ENCODE data around the gene SDC4. TPM values are rescaled to one million over a fixed set of nuclear protein-coding genes. Genes with fewer than 3 reads are reported as not detected.

Gene SDC4
- total RNA-seq, 1 donor from 2014 or later, result 239 TPM

DNA sequence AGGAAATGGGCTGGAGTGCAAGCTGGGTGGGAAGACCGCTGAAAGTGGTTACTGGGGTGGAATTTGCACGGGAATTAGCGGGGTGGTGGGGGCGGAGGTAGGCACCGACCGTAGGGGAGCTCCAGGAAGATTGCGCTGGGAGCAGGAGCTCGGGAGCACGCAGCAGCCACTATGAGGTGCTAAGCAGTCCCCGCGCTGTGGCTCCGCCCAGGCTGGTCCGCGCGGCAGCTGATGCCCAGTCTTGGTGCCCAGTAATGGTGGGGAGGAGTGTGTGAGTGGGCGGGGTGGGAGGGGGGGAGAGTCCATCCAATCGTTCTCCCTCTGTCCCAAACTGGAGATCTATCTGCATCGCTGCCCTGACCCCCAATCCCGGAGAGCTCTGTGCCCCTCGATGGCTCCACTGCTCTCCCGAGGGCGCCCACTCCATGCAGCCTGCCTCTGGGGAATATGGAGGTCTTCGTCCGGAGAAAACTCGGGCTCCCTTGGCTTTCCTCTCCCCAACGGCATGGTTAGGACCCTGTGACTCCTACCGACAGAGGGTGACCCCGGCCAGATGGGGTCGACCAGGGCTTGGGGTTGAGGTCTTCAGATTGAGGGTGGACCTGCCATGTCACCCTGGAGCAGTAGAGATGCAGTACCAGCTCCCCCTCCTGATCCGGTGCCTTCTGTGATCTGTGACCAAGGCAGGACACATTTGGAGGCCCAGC, 24.6 kb upstream of the SDC4 start:
- DNase-seq (ENCODE audit: low read depth), result no peak
- no peak overlapping the region for H3K4me3 ChIP-seq (ENCODE audit: low read depth, low read length)
- TF ChIP-seq, protein P1, sequence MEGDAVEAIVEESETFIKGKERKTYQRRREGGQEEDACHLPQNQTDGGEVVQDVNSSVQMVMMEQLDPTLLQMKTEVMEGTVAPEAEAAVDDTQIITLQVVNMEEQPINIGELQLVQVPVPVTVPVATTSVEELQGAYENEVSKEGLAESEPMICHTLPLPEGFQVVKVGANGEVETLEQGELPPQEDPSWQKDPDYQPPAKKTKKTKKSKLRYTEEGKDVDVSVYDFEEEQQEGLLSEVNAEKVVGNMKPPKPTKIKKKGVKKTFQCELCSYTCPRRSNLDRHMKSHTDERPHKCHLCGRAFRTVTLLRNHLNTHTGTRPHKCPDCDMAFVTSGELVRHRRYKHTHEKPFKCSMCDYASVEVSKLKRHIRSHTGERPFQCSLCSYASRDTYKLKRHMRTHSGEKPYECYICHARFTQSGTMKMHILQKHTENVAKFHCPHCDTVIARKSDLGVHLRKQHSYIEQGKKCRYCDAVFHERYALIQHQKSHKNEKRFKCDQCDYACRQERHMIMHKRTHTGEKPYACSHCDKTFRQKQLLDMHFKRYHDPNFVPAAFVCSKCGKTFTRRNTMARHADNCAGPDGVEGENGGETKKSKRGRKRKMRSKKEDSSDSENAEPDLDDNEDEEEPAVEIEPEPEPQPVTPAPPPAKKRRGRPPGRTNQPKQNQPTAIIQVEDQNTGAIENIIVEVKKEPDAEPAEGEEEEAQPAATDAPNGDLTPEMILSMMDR (conservative IDR thresholded peaks at IDR 0.05; ENCODE audit: low read depth, low read length), result no peak

DNA sequence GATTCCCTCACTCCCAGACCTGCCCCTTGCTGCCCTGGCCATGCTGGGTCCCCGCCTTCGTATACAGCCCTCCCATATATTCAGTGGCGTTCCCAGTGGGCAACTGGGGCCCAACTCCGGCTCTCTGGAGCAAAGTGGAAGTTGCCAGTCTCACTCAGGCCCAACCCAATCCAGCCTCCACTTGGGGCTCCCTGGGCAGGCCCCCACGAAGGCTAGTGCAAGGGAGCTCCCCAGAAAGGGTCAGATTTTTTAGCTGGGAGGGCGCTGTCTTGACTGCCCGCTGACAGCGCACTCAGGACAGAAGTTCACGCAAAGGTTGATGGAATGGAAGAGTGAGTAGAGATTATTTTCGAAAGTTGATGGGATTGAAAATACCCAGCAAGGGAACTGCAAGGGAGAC, 24.0 kb upstream of the SDC4 start:
- DNase-seq (ENCODE audit: low read depth), result no peak
- no peak overlapping the region for H3K4me3 ChIP-seq (ENCODE audit: low read depth, low read length)
- TF ChIP-seq, protein P1 (conservative IDR thresholded peaks at IDR 0.05; ENCODE audit: low read depth, low read length), result no peak

DNA sequence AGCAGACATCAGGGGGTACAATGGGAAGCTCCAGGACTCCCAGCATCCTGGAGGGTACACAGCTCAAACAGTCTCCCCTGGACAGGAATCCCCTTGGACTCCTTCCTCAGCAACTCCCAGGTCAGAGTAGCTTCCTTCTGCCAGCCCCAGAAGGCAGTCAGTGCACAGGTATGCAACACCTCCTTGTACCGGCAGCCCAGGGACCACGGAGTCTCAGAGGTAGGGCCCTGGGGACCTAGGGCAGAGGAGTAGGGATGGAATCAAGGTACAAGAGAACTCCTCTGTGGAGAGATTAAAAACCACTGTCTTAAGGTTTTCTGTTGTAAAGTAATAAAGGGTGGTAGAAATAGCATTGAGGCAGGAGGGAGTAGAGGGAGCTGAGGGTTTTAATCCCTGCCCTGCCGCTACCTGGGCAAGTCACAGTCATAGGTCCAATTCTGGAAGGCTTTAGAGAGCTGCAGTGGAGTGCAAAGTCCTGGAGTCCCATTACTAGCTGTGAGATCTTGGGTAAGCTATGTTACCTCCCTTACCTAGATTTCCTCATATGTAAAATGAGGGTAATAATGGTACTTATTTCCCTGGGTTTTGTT, 22.4 kb upstream of the SDC4 start:
- DNase-seq (ENCODE audit: low read depth), result no peak
- H3K4me3 ChIP-seq (ENCODE audit: low read depth, low read length), result no peak overlapping the region
- TF ChIP-seq, protein P1 (conservative IDR thresholded peaks at IDR 0.05; ENCODE audit: low read depth, low read length), result no peak

DNA sequence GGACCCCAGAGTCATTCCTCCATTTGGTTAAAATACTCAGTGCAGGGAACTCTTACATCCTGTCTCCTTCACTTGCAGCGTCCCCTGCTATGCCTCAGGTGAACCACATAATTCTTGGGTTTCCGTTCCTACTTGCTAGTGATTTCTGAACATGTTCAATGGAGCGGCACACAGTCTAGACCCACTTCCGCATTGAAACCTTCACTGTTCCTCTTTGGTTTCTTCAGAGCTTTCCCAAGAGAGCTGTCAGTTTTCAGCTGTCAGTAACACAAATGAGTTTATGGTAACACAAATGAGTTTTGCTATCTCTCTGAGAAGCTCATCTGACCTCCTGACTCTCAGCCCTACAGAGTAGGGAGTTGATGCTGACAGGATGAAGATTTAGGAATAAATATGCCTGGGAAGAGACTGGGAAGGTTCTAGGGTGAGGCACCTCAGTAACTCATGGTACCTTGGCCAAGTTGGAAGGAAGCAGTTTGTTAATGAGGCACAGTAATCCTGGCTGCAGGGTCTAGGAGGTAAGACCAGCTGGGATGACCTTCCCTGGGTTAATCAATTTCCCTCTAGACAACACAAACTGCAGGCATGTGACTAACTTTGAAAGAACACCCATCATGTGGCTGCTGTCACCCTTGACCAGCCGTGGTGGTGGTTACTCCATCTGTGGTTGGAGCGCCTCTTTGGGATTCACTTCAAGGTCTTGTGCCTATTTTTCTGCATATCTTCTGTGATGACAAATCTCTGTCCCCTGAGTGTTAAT, 20.2 kb upstream of the SDC4 start:
- TF ChIP-seq, protein P1 (conservative IDR thresholded peaks at IDR 0.05; ENCODE audit: low read depth, low read length), result no peak
- H3K4me3 ChIP-seq (ENCODE audit: low read depth, low read length), result no peak overlapping the region
- DNase-seq (ENCODE audit: low read depth), result no peak

DNA sequence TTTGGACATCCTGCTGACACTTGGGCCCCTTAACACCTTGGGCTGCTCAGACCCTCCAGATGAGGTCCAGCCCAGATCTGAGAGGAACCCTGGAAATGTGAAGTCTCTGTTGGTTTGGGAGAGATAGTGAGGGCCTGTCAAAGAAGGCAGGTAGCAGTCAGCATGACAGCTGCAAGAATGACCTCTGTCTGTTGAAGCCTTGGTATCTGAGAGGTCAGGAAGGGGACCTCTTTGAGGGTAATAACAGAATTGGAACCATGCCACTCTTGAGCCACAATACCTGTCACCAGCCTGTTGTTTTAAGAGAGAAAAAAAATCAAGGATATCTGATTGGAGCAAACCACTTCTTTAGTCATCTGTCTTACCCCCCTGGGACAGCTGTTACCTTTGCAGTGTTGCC, 18.9 kb upstream of the SDC4 start:
- TF ChIP-seq, protein P1 (conservative IDR thresholded peaks at IDR 0.05; ENCODE audit: low read depth, low read length), result no peak
- DNase-seq (ENCODE audit: low read depth), result no peak
- H3K4me3 ChIP-seq (ENCODE audit: low read depth, low read length), result no peak overlapping the region

DNA sequence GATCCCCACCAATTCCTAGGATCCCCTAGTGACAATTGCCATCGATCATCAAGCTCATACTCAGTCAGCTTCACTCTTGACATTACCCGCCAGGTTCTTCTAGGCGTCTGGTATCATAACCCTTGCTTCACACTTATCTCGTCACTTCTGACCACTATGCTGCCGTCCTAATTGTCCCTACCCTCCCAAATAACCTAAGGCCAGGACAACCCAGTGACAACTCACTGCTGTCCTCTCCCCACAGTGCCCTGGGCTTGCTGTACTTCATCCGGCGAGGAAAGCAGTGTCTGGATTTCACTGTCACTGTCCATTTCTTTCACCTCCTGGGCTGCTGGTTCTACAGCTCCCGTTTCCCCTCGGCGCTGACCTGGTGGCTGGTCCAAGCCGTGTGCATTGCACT, 18.4 kb upstream of the SDC4 start:
- TF ChIP-seq, protein P1 (conservative IDR thresholded peaks at IDR 0.05; ENCODE audit: low read depth, low read length), result no peak
- no peak overlapping the region for H3K4me3 ChIP-seq (ENCODE audit: low read depth, low read length)
- no peak for DNase-seq (ENCODE audit: low read depth)
